Measurements from ENCODE around the gene MINDY3. TPM values are rescaled to one million over a fixed set of nuclear protein-coding genes. Genes with fewer than 3 reads are reported as not detected.

MINDY3 gene
- total and polyA plus RNA-seq, 2 donors (not counting 1 experiment from before 2014, with no cell fraction given): 11.6 to 29.3 TPM

DNA sequence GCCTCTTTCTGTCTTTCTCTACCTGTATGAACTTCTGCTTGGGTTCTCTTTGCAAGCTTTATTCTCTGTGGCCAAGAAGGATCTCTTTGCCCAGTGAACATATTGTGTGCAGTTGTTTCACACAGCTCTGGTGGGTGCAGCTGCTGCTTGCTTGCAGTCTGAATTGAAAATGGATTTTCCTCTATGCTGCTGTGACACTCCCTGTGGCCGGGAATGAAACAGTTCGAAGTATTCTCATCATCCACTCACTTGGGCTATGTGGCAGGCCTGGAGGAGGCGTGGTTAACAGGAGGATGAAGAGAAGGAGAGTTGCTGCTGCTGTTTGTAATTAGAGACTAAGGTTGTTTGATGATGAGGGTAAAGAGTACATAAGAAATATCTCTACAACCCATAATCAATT is 112.2 kb downstream of the MINDY3 start:
- no peaks in the 10 kb centered on the region for H3K9me3 Mint-ChIP-seq (ENCODE audit: insufficient read depth)
- DNase-seq (no peak), ATAC-seq (ENCODE audit: low read depth) (no peak)
- CTCF ChIA-PET: no interaction called here
- no peak overlapping the region for H3K4me3 Mint-ChIP-seq
- no peak overlapping the region for H3K27ac ChIP-seq (ENCODE audit: low read length in 2 of 2)
- no peaks in the 10 kb centered on the region for H4K20me1 ChIP-seq (ENCODE audit: control insufficient read depth, insufficient read depth, low read length, poor library complexity, severe bottlenecking)
- H3K9ac ChIP-seq (ENCODE audit: low read length): no peak overlapping the region
- H3K27me3 Mint-ChIP-seq: peaks cover 17% of the 10 kb centered on the region
- no peaks in the 10 kb centered on the region for H3K4me1 Mint-ChIP-seq
- no peak overlapping the region for H3K4me3 ChIP-seq (ENCODE audit: control extremely low read depth in 1 of 5, extremely low read depth in 1 of 5, insufficient read depth in 1 of 5, low read depth in 2 of 5, low read length in 4 of 5)
- H3K9me3 ChIP-seq (ENCODE audit: control extremely low read depth in 1 of 3, control insufficient read depth in 2 of 3, insufficient read depth in 1 of 3, low read length in 2 of 3): peaks cover 0 to 3% (median 0%) of the 10 kb centered on the region in 3 donors
- H3K27ac Mint-ChIP-seq: no peak overlapping the region
- intact Hi-C loops (cut with micrococcal nuclease): no loop called here
- no peaks in the 10 kb centered on the region for H3K4me1 ChIP-seq (ENCODE audit: control insufficient read depth in 2 of 2, insufficient read depth in 2 of 2, low read length in 2 of 2)
- POLR2A ChIA-PET: no interaction called here
- WGBS (ENCODE audit: insufficient coverage): no CpG with 5 or more reads among the region's 3 CpGs
- H2AFZ ChIP-seq (ENCODE audit: insufficient read depth, low read depth, low read length, poor library complexity, severe bottlenecking): no peak overlapping the region
- H3K79me2 ChIP-seq (ENCODE audit: control insufficient read depth, insufficient read depth, low read length): no peaks in the 10 kb centered on the region
- no peaks in the 10 kb centered on the region for H3K36me3 ChIP-seq (replicated peaks in 1 of 2; ENCODE audit: control extremely low read depth in 1 of 2, control insufficient read depth in 1 of 2, extremely low read depth in 1 of 2, insufficient read depth in 2 of 2, low read length in 1 of 2)
- TF ChIP-seq, protein P1, sequence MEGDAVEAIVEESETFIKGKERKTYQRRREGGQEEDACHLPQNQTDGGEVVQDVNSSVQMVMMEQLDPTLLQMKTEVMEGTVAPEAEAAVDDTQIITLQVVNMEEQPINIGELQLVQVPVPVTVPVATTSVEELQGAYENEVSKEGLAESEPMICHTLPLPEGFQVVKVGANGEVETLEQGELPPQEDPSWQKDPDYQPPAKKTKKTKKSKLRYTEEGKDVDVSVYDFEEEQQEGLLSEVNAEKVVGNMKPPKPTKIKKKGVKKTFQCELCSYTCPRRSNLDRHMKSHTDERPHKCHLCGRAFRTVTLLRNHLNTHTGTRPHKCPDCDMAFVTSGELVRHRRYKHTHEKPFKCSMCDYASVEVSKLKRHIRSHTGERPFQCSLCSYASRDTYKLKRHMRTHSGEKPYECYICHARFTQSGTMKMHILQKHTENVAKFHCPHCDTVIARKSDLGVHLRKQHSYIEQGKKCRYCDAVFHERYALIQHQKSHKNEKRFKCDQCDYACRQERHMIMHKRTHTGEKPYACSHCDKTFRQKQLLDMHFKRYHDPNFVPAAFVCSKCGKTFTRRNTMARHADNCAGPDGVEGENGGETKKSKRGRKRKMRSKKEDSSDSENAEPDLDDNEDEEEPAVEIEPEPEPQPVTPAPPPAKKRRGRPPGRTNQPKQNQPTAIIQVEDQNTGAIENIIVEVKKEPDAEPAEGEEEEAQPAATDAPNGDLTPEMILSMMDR (IDR thresholded peaks at IDR 0.05): no peak
- TF ChIP-seq EZH2 (IDR thresholded peaks at IDR 0.05; ENCODE audit: borderline replicate concordance, insufficient read depth, low read depth, low read length, poor library complexity, severe bottlenecking): no peak
- peaks cover 0 to 6% (median 0%) of the 10 kb centered on the region in 4 experiments for H3K27me3 ChIP-seq (replicated peaks in 1 of 4; ENCODE audit: control extremely low read depth in 1 of 4, control insufficient read depth in 3 of 4, insufficient read depth in 4 of 4, low read length in 3 of 4)
- no peak overlapping the region for H3K4me2 ChIP-seq (replicated peaks; ENCODE audit: low read depth, low read length, poor library complexity, severe bottlenecking)

GRCh38 chr10:15747632-15748031 is 112.7 kb downstream of the MINDY3 start:
- DNase-seq (no peak), ATAC-seq (ENCODE audit: low read depth) (no peak)
- Histone ChIP-seq H3K4me1 (ENCODE audit: control insufficient read depth in 2 of 2, insufficient read depth in 2 of 2, low read length in 2 of 2) (no peaks in the 10 kb centered on the region), H3K9me3 (ENCODE audit: control extremely low read depth in 1 of 3, control insufficient read depth in 2 of 3, insufficient read depth in 1 of 3, low read length in 2 of 3) (peaks cover 0 to 3% (median 0%) of the 10 kb centered on the region in 3 donors), H3K9ac (ENCODE audit: low read length) (no peak overlapping the region), H3K4me3 (ENCODE audit: control extremely low read depth in 1 of 5, extremely low read depth in 1 of 5, insufficient read depth in 1 of 5, low read depth in 2 of 5, low read length in 4 of 5) (no peak overlapping the region), H3K27me3 (replicated peaks in 1 of 4; ENCODE audit: control extremely low read depth in 1 of 4, control insufficient read depth in 3 of 4, insufficient read depth in 4 of 4, low read length in 3 of 4) (peaks cover 0 to 6% (median 0%) of the 10 kb centered on the region in 4 experiments), H2AFZ (ENCODE audit: insufficient read depth, low read depth, low read length, poor library complexity, severe bottlenecking) (no peak overlapping the region), H3K79me2 (ENCODE audit: control insufficient read depth, insufficient read depth, low read length) (no peaks in the 10 kb centered on the region), H3K27ac (ENCODE audit: low read length in 2 of 2) (no peak overlapping the region), H3K36me3 (replicated peaks in 1 of 2; ENCODE audit: control extremely low read depth in 1 of 2, control insufficient read depth in 1 of 2, extremely low read depth in 1 of 2, insufficient read depth in 2 of 2, low read length in 1 of 2) (no peaks in the 10 kb centered on the region), H3K4me2 (replicated peaks; ENCODE audit: low read depth, low read length, poor library complexity, severe bottlenecking) (no peak overlapping the region), H4K20me1 (ENCODE audit: control insufficient read depth, insufficient read depth, low read length, poor library complexity, severe bottlenecking) (no peaks in the 10 kb centered on the region)
- POLR2A ChIA-PET: no interaction called here
- WGBS (ENCODE audit: insufficient coverage): 84% methylated on average over 2 of the region's 3 CpGs
- no peaks in the 10 kb centered on the region for H3K4me1 Mint-ChIP-seq
- no peak overlapping the region for H3K27ac Mint-ChIP-seq
- intact Hi-C loops (cut with micrococcal nuclease): no loop called here
- H3K4me3 Mint-ChIP-seq: no peak overlapping the region
- TF ChIP-seq, protein P1 (IDR thresholded peaks at IDR 0.05): no peak
- no peak for TF ChIP-seq EZH2 (IDR thresholded peaks at IDR 0.05; ENCODE audit: borderline replicate concordance, insufficient read depth, low read depth, low read length, poor library complexity, severe bottlenecking)
- CTCF ChIA-PET: no interaction called here
- H3K9me3 Mint-ChIP-seq (ENCODE audit: insufficient read depth): no peaks in the 10 kb centered on the region
- H3K27me3 Mint-ChIP-seq: peaks cover 15% of the 10 kb centered on the region
